K562 (cell line): Measurements from ENCODE around the gene TMEM117. TPM values are rescaled to one million over a fixed set of nuclear protein-coding genes. Genes with fewer than 3 reads are reported as not detected.

Experiments
- ELF1 ChIP-seq: fragments of 200-800 bp; sonication (Bioruptor generic); IDR thresholded peaks from 2 replicates; pipeline ENCODE4 v1.6.1; 2016; ENCODE audit warnings: missing genetic modification characterization, missing compliant biosample characterization
- OTX1 ChIP-seq: fragments of 450-650 bp; formaldehyde crosslinking; IDR thresholded peaks from 2 replicates; pipeline ENCODE4 v1.4.0; 2022; ENCODE audit warnings: mild to moderate bottlenecking
- RB1 ChIP-seq: fragments of 450-650 bp; IDR thresholded peaks from 2 replicates; pipeline ENCODE4 v1.6.1; 2017; ENCODE audit warnings: low read depth, mild to moderate bottlenecking
- SFPQ ChIP-seq: fragments of 200-400 bp; formaldehyde crosslinking; IDR thresholded peaks from 2 replicates; pipeline ENCODE4 v1.6.1; 2017; ENCODE audit warnings: mild to moderate bottlenecking, low read depth, low read length, moderate library complexity
- ZBTB12 ChIP-seq: fragments of 250-450 bp; sonication (Bioruptor Pico); IDR thresholded peaks from 2 replicates; pipeline ENCODE4 v1.4.0; 2020
- ZC3H11A ChIP-seq: IDR thresholded peaks from 2 replicates; pipeline ENCODE4 v1.6.1; 2012; ENCODE audit warnings: low read depth, low read length, improper control_type of control experiment
- ZNF12 ChIP-seq: sonication (generic); formaldehyde crosslinking; IDR thresholded peaks from 2 replicates; pipeline ENCODE4 v1.4.0; 2020; ENCODE audit warnings: mild to moderate bottlenecking, missing genetic modification reagents
- ZNF175 ChIP-seq: fragments of 200-800 bp; sonication (Bioruptor generic); IDR thresholded peaks from 2 replicates; pipeline ENCODE4 v1.6.1; 2016; ENCODE audit warnings: low read depth, mild to moderate bottlenecking, missing genetic modification characterization, missing compliant biosample characterization
- ZNF407 ChIP-seq: fragments of 450-650 bp; IDR thresholded peaks from 2 replicates; pipeline ENCODE4 v1.6.1; 2016; ENCODE audit warnings: low read depth
- ZNF592 ChIP-seq: fragments of 450-650 bp; IDR thresholded peaks from 2 replicates; pipeline ENCODE4 v1.6.1; 2017; ENCODE audit warnings: antibody characterized with exemption, mild to moderate bottlenecking
- polyA plus RNA-seq, 8 experiments: library from polyadenylated mRNA; depleted of rRNA in 4 of 8; stranded (reverse) in 5 of 8; unstranded in 3 of 8; fragments of >200 nt; fragmentation: Nextera tagmentation in 2 of 8; fragmentation: Illumina TruSeq in 1 of 8; extraction: Ambion mirVana in 2 of 8; extraction: Trizol in 1 of 8; gene quantifications; 2 replicates each; pipeline versions ENCODE4 v1.2.1 to v1.2.3, GENCODE V29; 2011 to 2014; ENCODE audit warnings: inconsistent platforms in 1 of 8, missing spikeins in 1 of 8
- total RNA-seq, 7 experiments: library from RNA; depleted of rRNA in 6 of 7; stranded (reverse); fragments of >200 nt in 6 of 7; fragmentation: Illumina TruSeq in 2 of 7; extraction: Trizol in 2 of 7; gene quantifications; 2 replicates each; pipeline versions ENCODE4 v1.2.1 to v1.2.3, GENCODE V29; 2011 to 2021; ENCODE audit warnings: low replicate concordance in 1 of 7

Gene TMEM117
- total and polyA plus RNA-seq, 9 of the 15 experiments (the other 6 are each of a cell fraction or from before 2014, with no cell fraction given) = 0.31 to 2.8 (median 1.0) TPM

GRCh38 chr12:43835656-43836474, at the start of gene TMEM117 (continued):
- no peak for TF ChIP-seq SFPQ
- TF ChIP-seq ZNF175 = no peak
- peak; percentile 34; the same call in 1 of the 2 replicates for TF ChIP-seq ZNF592
- peak; percentile 80 for TF ChIP-seq ELF1 (tag)
- no peak for TF ChIP-seq ZNF12 (CRISPR knock-in tag)
- no peak for TF ChIP-seq ZNF407
- TF ChIP-seq ZC3H11A = no peak
- TF ChIP-seq OTX1 = no peak
- TF ChIP-seq ZBTB12 (CRISPR knock-in tag) = no peak
- TF ChIP-seq RB1 = peak; percentile 64
